DOHH2 (cell line): ENCODE data around the gene ZFAND3.

Source experiments
- EZH2phosphoT487 ChIP-seq: fragments of 200-600 bp; sonication (generic); IDR thresholded peaks from 2 replicates; pipeline ENCODE4 v1.6.1; 2017; ENCODE audit warnings: borderline replicate concordance, mild to moderate bottlenecking, antibody characterized with exemption, low read length, moderate library complexity, mixed read lengths
- TF ChIP-seq, protein P1 (sequence below): fragments of 200-600 bp; sonication (generic); IDR thresholded peaks from one replicate; pipeline ENCODE4 v1.5.1; 2014; ENCODE audit warnings: antibody characterized with exemption, mild to moderate bottlenecking, low read depth, low read length; ENCODE audit not compliant: poor library complexity, severe bottlenecking

DNA sequence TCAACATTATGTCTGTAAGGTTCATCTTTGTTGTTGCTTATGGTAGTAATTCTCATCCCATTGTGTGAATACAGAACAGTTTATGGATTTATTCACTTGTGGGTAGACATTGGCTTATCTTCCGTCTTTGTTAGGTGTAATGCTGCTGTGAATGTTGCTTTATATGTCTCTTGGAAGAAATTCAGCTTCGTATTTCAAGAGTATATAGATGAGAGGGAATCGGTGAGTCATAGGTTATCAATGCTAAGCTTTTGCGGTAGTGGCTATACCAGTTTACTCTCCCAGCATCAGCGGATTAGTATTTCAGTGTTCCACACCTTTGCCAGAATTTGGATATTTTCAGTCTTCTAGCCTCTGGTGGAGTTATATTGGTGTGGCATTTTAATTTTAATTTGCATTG is 77.8 kb downstream of the ZFAND3 start:
- TF ChIP-seq, protein P1, sequence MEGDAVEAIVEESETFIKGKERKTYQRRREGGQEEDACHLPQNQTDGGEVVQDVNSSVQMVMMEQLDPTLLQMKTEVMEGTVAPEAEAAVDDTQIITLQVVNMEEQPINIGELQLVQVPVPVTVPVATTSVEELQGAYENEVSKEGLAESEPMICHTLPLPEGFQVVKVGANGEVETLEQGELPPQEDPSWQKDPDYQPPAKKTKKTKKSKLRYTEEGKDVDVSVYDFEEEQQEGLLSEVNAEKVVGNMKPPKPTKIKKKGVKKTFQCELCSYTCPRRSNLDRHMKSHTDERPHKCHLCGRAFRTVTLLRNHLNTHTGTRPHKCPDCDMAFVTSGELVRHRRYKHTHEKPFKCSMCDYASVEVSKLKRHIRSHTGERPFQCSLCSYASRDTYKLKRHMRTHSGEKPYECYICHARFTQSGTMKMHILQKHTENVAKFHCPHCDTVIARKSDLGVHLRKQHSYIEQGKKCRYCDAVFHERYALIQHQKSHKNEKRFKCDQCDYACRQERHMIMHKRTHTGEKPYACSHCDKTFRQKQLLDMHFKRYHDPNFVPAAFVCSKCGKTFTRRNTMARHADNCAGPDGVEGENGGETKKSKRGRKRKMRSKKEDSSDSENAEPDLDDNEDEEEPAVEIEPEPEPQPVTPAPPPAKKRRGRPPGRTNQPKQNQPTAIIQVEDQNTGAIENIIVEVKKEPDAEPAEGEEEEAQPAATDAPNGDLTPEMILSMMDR = no peak
- TF ChIP-seq EZH2phosphoT487 = no peak
